ENCODE measurements around the gene SNX22.

The SNX22 gene

GRCh38 chr15:64122936-64123351 is 28.6 kb upstream of the SNX22 start (continued):
- no peak for TF ChIP-seq ZSCAN4 (tag by site-specific recombination; IDR thresholded peaks at IDR 0.05)
- no peak for TF ChIP-seq TCF7L2 (IDR thresholded peaks at IDR 0.05; ENCODE audit: borderline replicate concordance, low read depth, low read length)
- no peak for TF ChIP-seq ZNF175 (tag by site-specific recombination; IDR thresholded peaks at IDR 0.05)
- TF ChIP-seq, protein P1, sequence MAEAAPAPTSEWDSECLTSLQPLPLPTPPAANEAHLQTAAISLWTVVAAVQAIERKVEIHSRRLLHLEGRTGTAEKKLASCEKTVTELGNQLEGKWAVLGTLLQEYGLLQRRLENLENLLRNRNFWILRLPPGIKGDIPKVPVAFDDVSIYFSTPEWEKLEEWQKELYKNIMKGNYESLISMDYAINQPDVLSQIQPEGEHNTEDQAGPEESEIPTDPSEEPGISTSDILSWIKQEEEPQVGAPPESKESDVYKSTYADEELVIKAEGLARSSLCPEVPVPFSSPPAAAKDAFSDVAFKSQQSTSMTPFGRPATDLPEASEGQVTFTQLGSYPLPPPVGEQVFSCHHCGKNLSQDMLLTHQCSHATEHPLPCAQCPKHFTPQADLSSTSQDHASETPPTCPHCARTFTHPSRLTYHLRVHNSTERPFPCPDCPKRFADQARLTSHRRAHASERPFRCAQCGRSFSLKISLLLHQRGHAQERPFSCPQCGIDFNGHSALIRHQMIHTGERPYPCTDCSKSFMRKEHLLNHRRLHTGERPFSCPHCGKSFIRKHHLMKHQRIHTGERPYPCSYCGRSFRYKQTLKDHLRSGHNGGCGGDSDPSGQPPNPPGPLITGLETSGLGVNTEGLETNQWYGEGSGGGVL (tag by site-specific recombination; IDR thresholded peaks at IDR 0.05): no peak

GRCh38 chr15:64125978-64126377 is 25.6 kb upstream of the SNX22 start:
- Histone ChIP-seq H3K4me3 (ENCODE audit: low read depth, low read length) (no peak overlapping the region), H3K4me1 (ENCODE audit: control insufficient read depth, insufficient read depth, low read length) (no peaks in the 10 kb centered on the region), H3K36me3 (ENCODE audit: control insufficient read depth in 2 of 2, insufficient read depth in 1 of 2, low read length in 2 of 2) (peaks cover 10 to 79% of the 10 kb centered on the region in 2 experiments), H3K9me3 (ENCODE audit: control insufficient read depth, insufficient read depth, low read depth, low read length) (no peaks in the 10 kb centered on the region), H3K27ac (ENCODE audit: extremely low read depth, low read depth, low read length) (no peak overlapping the region)
- CTCF ChIA-PET: interaction anchor here (0.7 kb wide), 1 partner anchor 53 kb away, joined by 3 read pairs; no protein-coding TSS in a partner anchor
- POLR2A ChIA-PET: no interaction called here
- TF ChIP-seq ZNF221 (tag by site-specific recombination; IDR thresholded peaks at IDR 0.05; ENCODE audit: borderline replicate concordance) (no peak), ZNF529 (tag by site-specific recombination; IDR thresholded peaks at IDR 0.05; ENCODE audit: insufficient replicate concordance) (no peak), ZNF660 (tag by site-specific recombination; IDR thresholded peaks at IDR 0.05) (no peak), ZNF658 (tag by site-specific recombination; IDR thresholded peaks at IDR 0.05) (no peak), ZNF292 (tag by site-specific recombination; IDR thresholded peaks at IDR 0.05; ENCODE audit: borderline replicate concordance, low read depth) (no peak), ZNF121 (tag by site-specific recombination; IDR thresholded peaks at IDR 0.05) (no peak), KLF7 (tag by site-specific recombination; IDR thresholded peaks at IDR 0.05; ENCODE audit: borderline replicate concordance) (no peak), ZSCAN23 (tag by site-specific recombination; IDR thresholded peaks at IDR 0.05) (no peak), ZNF18 (tag by site-specific recombination; IDR thresholded peaks at IDR 0.05) (no peak), ZEB2 (tag by site-specific recombination; IDR thresholded peaks at IDR 0.05) (no peak), ZFP37 (tag by site-specific recombination; IDR thresholded peaks at IDR 0.05) (no peak), ZNF776 (tag by site-specific recombination; IDR thresholded peaks at IDR 0.05; ENCODE audit: borderline replicate concordance) (no peak)
- TF ChIP-seq, protein P2, sequence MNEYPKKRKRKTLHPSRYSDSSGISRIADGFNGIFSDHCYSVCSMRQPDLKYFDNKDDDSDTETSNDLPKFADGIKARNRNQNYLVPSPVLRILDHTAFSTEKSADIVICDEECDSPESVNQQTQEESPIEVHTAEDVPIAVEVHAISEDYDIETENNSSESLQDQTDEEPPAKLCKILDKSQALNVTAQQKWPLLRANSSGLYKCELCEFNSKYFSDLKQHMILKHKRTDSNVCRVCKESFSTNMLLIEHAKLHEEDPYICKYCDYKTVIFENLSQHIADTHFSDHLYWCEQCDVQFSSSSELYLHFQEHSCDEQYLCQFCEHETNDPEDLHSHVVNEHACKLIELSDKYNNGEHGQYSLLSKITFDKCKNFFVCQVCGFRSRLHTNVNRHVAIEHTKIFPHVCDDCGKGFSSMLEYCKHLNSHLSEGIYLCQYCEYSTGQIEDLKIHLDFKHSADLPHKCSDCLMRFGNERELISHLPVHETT (tag by site-specific recombination; IDR thresholded peaks at IDR 0.05): no peak
- TF ChIP-seq, protein P3, sequence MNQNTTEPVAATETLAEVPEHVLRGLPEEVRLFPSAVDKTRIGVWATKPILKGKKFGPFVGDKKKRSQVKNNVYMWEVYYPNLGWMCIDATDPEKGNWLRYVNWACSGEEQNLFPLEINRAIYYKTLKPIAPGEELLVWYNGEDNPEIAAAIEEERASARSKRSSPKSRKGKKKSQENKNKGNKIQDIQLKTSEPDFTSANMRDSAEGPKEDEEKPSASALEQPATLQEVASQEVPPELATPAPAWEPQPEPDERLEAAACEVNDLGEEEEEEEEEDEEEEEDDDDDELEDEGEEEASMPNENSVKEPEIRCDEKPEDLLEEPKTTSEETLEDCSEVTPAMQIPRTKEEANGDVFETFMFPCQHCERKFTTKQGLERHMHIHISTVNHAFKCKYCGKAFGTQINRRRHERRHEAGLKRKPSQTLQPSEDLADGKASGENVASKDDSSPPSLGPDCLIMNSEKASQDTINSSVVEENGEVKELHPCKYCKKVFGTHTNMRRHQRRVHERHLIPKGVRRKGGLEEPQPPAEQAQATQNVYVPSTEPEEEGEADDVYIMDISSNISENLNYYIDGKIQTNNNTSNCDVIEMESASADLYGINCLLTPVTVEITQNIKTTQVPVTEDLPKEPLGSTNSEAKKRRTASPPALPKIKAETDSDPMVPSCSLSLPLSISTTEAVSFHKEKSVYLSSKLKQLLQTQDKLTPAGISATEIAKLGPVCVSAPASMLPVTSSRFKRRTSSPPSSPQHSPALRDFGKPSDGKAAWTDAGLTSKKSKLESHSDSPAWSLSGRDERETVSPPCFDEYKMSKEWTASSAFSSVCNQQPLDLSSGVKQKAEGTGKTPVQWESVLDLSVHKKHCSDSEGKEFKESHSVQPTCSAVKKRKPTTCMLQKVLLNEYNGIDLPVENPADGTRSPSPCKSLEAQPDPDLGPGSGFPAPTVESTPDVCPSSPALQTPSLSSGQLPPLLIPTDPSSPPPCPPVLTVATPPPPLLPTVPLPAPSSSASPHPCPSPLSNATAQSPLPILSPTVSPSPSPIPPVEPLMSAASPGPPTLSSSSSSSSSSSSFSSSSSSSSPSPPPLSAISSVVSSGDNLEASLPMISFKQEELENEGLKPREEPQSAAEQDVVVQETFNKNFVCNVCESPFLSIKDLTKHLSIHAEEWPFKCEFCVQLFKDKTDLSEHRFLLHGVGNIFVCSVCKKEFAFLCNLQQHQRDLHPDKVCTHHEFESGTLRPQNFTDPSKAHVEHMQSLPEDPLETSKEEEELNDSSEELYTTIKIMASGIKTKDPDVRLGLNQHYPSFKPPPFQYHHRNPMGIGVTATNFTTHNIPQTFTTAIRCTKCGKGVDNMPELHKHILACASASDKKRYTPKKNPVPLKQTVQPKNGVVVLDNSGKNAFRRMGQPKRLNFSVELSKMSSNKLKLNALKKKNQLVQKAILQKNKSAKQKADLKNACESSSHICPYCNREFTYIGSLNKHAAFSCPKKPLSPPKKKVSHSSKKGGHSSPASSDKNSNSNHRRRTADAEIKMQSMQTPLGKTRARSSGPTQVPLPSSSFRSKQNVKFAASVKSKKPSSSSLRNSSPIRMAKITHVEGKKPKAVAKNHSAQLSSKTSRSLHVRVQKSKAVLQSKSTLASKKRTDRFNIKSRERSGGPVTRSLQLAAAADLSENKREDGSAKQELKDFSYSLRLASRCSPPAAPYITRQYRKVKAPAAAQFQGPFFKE (tag by site-specific recombination; IDR thresholded peaks at IDR 0.05; ENCODE audit: borderline replicate concordance): no peak
- TF ChIP-seq, protein P4, sequence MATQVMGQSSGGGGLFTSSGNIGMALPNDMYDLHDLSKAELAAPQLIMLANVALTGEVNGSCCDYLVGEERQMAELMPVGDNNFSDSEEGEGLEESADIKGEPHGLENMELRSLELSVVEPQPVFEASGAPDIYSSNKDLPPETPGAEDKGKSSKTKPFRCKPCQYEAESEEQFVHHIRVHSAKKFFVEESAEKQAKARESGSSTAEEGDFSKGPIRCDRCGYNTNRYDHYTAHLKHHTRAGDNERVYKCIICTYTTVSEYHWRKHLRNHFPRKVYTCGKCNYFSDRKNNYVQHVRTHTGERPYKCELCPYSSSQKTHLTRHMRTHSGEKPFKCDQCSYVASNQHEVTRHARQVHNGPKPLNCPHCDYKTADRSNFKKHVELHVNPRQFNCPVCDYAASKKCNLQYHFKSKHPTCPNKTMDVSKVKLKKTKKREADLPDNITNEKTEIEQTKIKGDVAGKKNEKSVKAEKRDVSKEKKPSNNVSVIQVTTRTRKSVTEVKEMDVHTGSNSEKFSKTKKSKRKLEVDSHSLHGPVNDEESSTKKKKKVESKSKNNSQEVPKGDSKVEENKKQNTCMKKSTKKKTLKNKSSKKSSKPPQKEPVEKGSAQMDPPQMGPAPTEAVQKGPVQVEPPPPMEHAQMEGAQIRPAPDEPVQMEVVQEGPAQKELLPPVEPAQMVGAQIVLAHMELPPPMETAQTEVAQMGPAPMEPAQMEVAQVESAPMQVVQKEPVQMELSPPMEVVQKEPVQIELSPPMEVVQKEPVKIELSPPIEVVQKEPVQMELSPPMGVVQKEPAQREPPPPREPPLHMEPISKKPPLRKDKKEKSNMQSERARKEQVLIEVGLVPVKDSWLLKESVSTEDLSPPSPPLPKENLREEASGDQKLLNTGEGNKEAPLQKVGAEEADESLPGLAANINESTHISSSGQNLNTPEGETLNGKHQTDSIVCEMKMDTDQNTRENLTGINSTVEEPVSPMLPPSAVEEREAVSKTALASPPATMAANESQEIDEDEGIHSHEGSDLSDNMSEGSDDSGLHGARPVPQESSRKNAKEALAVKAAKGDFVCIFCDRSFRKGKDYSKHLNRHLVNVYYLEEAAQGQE (tag by site-specific recombination; IDR thresholded peaks at IDR 0.05): no peak
